HepG2 (cell line): Measurements from ENCODE around the gene WNT7A. TPM values are rescaled to one million over a fixed set of nuclear protein-coding genes. Genes with fewer than 3 reads are reported as not detected.

Experiments used
- ATAC-seq: fragments of 200-7000 bp; cut with Tn5 transposase; 3 replicates; pipeline ENCODE4 v1.9.1; 2020; ENCODE audit warnings: mild to moderate bottlenecking, moderate library complexity
- BruUV-seq: library from RNA; stranded (reverse); fragments of 400-500 nt; replicated peaks from 2 replicates; lab custom pipeline; 2021; lab: Mats Ljungman, UMichigan
- CTCF ChIA-PET: fragments of 300-600 bp; formaldehyde crosslinking; extraction: SDS; loops from one replicate; lab custom pipeline; 2021; ENCODE audit warnings: low total read pairs, inconsistent platforms, low intra/inter-chr PET ratio; lab: Yijun Ruan, JAX
- POLR2A ChIA-PET: fragments of 350-600 bp; sonication (Branson Sonifier 250); formaldehyde crosslinking; loops from one replicate; lab custom pipeline; 2020; ENCODE audit warnings: antibody characterized with exemption, inconsistent platforms; lab: Yijun Ruan, JAX
- DNase-seq: peaks from one replicate; pipeline ENCODE4 v3.0.0-alpha.2; 2015; ENCODE audit warnings: low spot score
- FAIRE-seq: peaks from 3 replicates; lab custom pipeline; 2011; peaks lifted over from hg19 to GRCh38; lab: Jason Lieb, UNC
- H2AFZ ChIP-seq: one replicate; pipeline ENCODE4 v1.6.1; 2011; ENCODE audit warnings: low read length, inconsistent platforms
- H3K27ac ChIP-seq: fragments of 300-600 bp; 3 replicates; pipeline ENCODE4 v1.8.0; 2011; ENCODE audit warnings: mixed run types, mild to moderate bottlenecking, mixed read lengths, low read length, inconsistent platforms; ENCODE audit not compliant: insufficient read depth; ENCODE audit errors: extremely low read length
- H3K27me3 ChIP-seq, 2 experiments: fragments of 200-600 bp in 1 of 2; 2 replicates in 1 of 2; 3 replicates in 1 of 2; pipeline versions ENCODE4 v1.6.0 to v1.8.0; 2011; ENCODE audit warnings: low read length in 2 of 2, mild to moderate bottlenecking in 2 of 2, moderate library complexity in 2 of 2, inconsistent platforms in 1 of 2; ENCODE audit not compliant: insufficient read depth in 2 of 2, control insufficient read depth in 1 of 2
- H3K36me3 ChIP-seq, 2 experiments: fragments of 200-600 bp in 1 of 2; replicated peaks in 1 of 2; 2 replicates in 1 of 2; 3 replicates in 1 of 2; pipeline versions ENCODE4 v1.5.1 to v1.8.0; 2011; ENCODE audit warnings: low read length in 2 of 2, inconsistent platforms in 1 of 2; ENCODE audit not compliant: insufficient read depth in 2 of 2, control insufficient read depth in 1 of 2
- H3K4me1 ChIP-seq: 2 replicates; pipeline ENCODE4 v1.5.1; 2012; ENCODE audit warnings: low read length, inconsistent platforms; ENCODE audit not compliant: insufficient read depth
- H3K4me2 ChIP-seq: 2 replicates; pipeline ENCODE4 v1.6.0; 2011; ENCODE audit warnings: low read depth, low read length, inconsistent platforms
- H3K4me3 ChIP-seq, 3 experiments: fragments of 200-600 bp in 1 of 3; sonication (generic), shearing (Covaris generic) in 1 of 3; replicated peaks in 1 of 3; 2 replicates each; pipeline ENCODE4 v1.5.1; 2011 to 2016; ENCODE audit warnings: low read length in 3 of 3, inconsistent platforms in 2 of 3, low read depth in 2 of 3, mild to moderate bottlenecking in 2 of 3, control low read depth in 1 of 3, mixed read lengths in 1 of 3; ENCODE audit not compliant: insufficient read depth in 1 of 3
- H3K79me2 ChIP-seq: one replicate; pipeline ENCODE4 v1.6.1; 2011; ENCODE audit warnings: low read length, inconsistent platforms; ENCODE audit not compliant: insufficient read depth
- H3K9ac ChIP-seq: 2 replicates; pipeline ENCODE4 v1.6.0; 2011; ENCODE audit warnings: mild to moderate bottlenecking, low read depth, low read length, inconsistent platforms; ENCODE audit not compliant: insufficient read depth
- H3K9me3 ChIP-seq: 2 replicates; pipeline ENCODE4 v1.5.1; 2012; ENCODE audit warnings: mild to moderate bottlenecking, low read length
- H4K20me1 ChIP-seq: 2 replicates; pipeline ENCODE4 v1.6.0; 2011; ENCODE audit warnings: inconsistent platforms, mild to moderate bottlenecking, low read length, moderate library complexity; ENCODE audit not compliant: insufficient read depth
- ARID2 ChIP-seq: sonication (generic); formaldehyde crosslinking; IDR thresholded peaks from 2 replicates; pipeline ENCODE4 v1.8.1; 2022; ENCODE audit warnings: mild to moderate bottlenecking, missing genetic modification reagents, borderline replicate concordance
- CAMTA2 ChIP-seq: sonication (generic); formaldehyde crosslinking; IDR thresholded peaks from 2 replicates; pipeline ENCODE4 v1.4.0; 2020; ENCODE audit warnings: mild to moderate bottlenecking, missing genetic modification reagents, borderline replicate concordance
- FOXO1 ChIP-seq: sonication (generic); formaldehyde crosslinking; IDR thresholded peaks from 2 replicates; pipeline ENCODE4 v1.4.0; 2020; ENCODE audit warnings: missing genetic modification reagents
- GZF1 ChIP-seq: sonication (generic); formaldehyde crosslinking; IDR thresholded peaks from 2 replicates; pipeline ENCODE4 v1.5.1; 2020; ENCODE audit warnings: mild to moderate bottlenecking, missing genetic modification reagents
- HNRNPLL ChIP-seq: fragments of 200-400 bp; formaldehyde crosslinking; IDR thresholded peaks from 2 replicates; pipeline ENCODE4 v1.6.1; 2017; ENCODE audit warnings: mild to moderate bottlenecking, low read depth, low read length; ENCODE audit not compliant: poor library complexity, severe bottlenecking
- NCOA5 ChIP-seq: sonication (generic); formaldehyde crosslinking; IDR thresholded peaks from 2 replicates; pipeline ENCODE4 v1.4.0; 2020; ENCODE audit warnings: missing genetic modification reagents
- NFIB ChIP-seq: sonication (generic); formaldehyde crosslinking; IDR thresholded peaks from 2 replicates; pipeline ENCODE4 v1.9.0; 2021; ENCODE audit warnings: missing genetic modification reagents, mild to moderate bottlenecking, borderline replicate concordance
- NFYB ChIP-seq: sonication (generic); formaldehyde crosslinking; IDR thresholded peaks from 2 replicates; pipeline ENCODE4 v1.4.0; 2020; ENCODE audit warnings: missing genetic modification reagents
- PCBP2 ChIP-seq: fragments of 200-400 bp; formaldehyde crosslinking; optimal IDR thresholded peaks from 2 replicates; pipeline ENCODE3; 2018; ENCODE audit warnings: low read length, low read depth; ENCODE audit not compliant: poor library complexity, severe bottlenecking
- TBP ChIP-seq: sonication (generic); formaldehyde crosslinking; IDR thresholded peaks from 2 replicates; pipeline ENCODE4 v1.5.0; 2020; ENCODE audit warnings: missing genetic modification reagents
- THAP11 ChIP-seq: IDR thresholded peaks from 2 replicates; pipeline ENCODE4 v1.6.1; 2016; ENCODE audit warnings: missing biosample characterization, missing genetic modification reagents
- ZBTB33 ChIP-seq: sonication (generic); formaldehyde crosslinking; IDR thresholded peaks from 2 replicates; pipeline ENCODE4 v1.4.0; 2020; ENCODE audit warnings: missing genetic modification reagents
- ZBTB7A ChIP-seq: sonication (generic); formaldehyde crosslinking; IDR thresholded peaks from 2 replicates; pipeline ENCODE4 v1.8.0; 2022; ENCODE audit warnings: mild to moderate bottlenecking, missing genetic modification reagents
- ZNF589 ChIP-seq: sonication (generic); formaldehyde crosslinking; conservative IDR thresholded peaks from 2 replicates; pipeline ENCODE4 v1.8.0; 2022; ENCODE audit warnings: mild to moderate bottlenecking, moderate library complexity, missing genetic modification reagents
- ZSCAN20 ChIP-seq: sonication (generic); formaldehyde crosslinking; IDR thresholded peaks from 2 replicates; pipeline ENCODE4 v1.4.0; 2020; ENCODE audit warnings: missing genetic modification reagents, mild to moderate bottlenecking, borderline replicate concordance
- WGBS: methylation state at CpG from one replicate; pipeline ENCODE4 v1.1.6; 2017; ENCODE audit warnings: low lambda C conversion rate; 5-methylcytosine and 5-hydroxymethylcytosine counted together
- in situ Hi-C: cut with HindIII; loops from 2 replicates; pipeline ENCODE4 v1.10.0; 2017; ENCODE audit warnings: low pct_unique_long_range_greater_than_20kb; ENCODE audit not compliant: extremely low pct_ligation_motif_present
- intact Hi-C: fragments of 100-400 bp; cut with micrococcal nuclease; formaldehyde crosslinking; loops from one replicate; pipeline ENCODE4 v1.10.0; 2022; ENCODE audit not compliant: unreplicated experiment
- polyA plus RNA-seq, 8 experiments: library from polyadenylated mRNA; depleted of rRNA in 3 of 8; stranded (reverse) in 7 of 8; unstranded in 1 of 8; fragments of >200 nt; fragmentation: Illumina TruSeq in 4 of 8; extraction: Trizol in 4 of 8; gene quantifications; 2 replicates each; pipeline versions ENCODE4 v1.2.1 to v1.2.3, GENCODE V29; 2011 to 2016; ENCODE audit warnings: low read depth in 4 of 8, missing spikeins in 1 of 8, mixed read lengths in 1 of 8; ENCODE audit not compliant: insufficient read depth in 1 of 8
- total RNA-seq, 5 experiments: library from RNA; depleted of rRNA; stranded (reverse); fragments of >200 nt; fragmentation: Illumina TruSeq; extraction: Trizol; gene quantifications; 2 replicates each; pipeline ENCODE4 v1.2.3, GENCODE V29; 2016; ENCODE audit warnings: low read depth in 1 of 5
- TF ChIP-seq, protein P1 (sequence below): sonication (generic); formaldehyde crosslinking; IDR thresholded peaks from 2 replicates; pipeline ENCODE4 v1.4.0; 2020; ENCODE audit warnings: missing genetic modification reagents

The WNT7A gene
- total and polyA plus RNA-seq, 2 of the 13 experiments (the other 11 are each of a cell fraction or from before 2014, with no cell fraction given), result not detected

DNA sequence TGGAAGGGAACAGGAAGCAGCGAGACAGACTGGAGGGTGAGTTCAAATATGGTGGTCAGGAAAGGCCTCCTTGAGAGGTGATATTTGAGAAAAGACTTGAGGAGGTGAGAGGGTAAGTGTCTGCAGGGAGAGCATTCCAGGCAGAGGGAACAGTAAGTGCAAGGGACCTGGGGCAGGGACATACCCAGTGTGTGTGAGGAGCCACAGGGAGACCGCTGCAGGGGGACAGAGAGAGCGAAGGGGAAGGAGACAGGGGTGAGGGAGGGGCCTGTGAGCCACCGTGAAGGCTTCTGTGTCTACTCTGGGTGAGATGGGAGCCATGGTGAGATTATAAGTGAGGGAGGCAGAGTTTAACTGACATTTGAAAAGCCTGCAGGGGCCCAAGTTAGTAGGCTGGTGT lies 38.0 kb downstream of the WNT7A start (continued):
- TF ChIP-seq NFYB (CRISPR knock-in tag), result no peak
- TF ChIP-seq, protein P1, sequence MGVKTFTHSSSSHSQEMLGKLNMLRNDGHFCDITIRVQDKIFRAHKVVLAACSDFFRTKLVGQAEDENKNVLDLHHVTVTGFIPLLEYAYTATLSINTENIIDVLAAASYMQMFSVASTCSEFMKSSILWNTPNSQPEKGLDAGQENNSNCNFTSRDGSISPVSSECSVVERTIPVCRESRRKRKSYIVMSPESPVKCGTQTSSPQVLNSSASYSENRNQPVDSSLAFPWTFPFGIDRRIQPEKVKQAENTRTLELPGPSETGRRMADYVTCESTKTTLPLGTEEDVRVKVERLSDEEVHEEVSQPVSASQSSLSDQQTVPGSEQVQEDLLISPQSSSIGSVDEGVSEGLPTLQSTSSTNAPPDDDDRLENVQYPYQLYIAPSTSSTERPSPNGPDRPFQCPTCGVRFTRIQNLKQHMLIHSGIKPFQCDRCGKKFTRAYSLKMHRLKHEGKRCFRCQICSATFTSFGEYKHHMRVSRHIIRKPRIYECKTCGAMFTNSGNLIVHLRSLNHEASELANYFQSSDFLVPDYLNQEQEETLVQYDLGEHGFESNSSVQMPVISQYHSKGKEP, result no peak
- no peak for TF ChIP-seq GZF1
- TF ChIP-seq THAP11 (CRISPR knock-in tag), result no peak
- TF ChIP-seq, all 625 proteins: peak for 0

DNA sequence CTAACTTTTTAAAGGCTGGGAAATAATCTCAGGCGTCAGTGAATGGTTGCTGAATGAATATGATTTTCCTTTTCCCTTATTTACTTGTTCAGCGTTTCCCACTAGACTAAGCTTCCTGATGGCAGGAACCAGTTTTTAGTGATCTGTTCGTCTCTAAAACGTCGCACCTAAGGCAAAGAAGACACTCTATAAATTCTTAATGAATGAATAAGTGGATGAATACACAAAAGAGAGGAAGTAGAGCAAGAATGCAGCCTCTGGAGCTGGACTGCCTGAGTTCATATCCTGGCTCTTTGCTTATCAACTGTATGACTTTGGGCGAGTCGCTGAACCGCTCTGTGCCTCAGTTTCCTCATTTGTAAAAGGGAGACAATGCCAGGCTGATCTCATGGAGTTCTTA lies 38.7 kb downstream of the WNT7A start:
- Histone ChIP-seq H4K20me1 (no peaks in the 10 kb centered on the region), H3K79me2 (no peaks in the 10 kb centered on the region), H2AFZ (no peak overlapping the region), H3K4me1 (no peaks in the 10 kb centered on the region), H3K9ac (no peak overlapping the region), H3K27me3 (peaks cover 4 to 55% of the 10 kb centered on the region in 2 experiments; a peak in 4 of 5 replicates), H3K27ac (no peak overlapping the region), H3K4me2 (no peak overlapping the region), H3K9me3 (no peaks in the 10 kb centered on the region), H3K36me3 (no peaks in the 10 kb centered on the region), H3K4me3 (no peak overlapping the region)
- CTCF ChIA-PET, result no interaction called here
- TF ChIP-seq ARID2 (CRISPR knock-in tag) (no peak), TBP (CRISPR knock-in tag) (no peak)
- FAIRE-seq (no peak), DNase-seq (no peak), ATAC-seq (no peak)
- in situ Hi-C loops (no loop called here), intact Hi-C loops (no loop called here)
- 2% methylated on average over 8 of the region's 8 CpGs for WGBS
- no TSS peak for BruUV-seq
- POLR2A ChIA-PET, result no interaction called here

GRCh38 chr3:13840456-13840855 lies 39.4 kb downstream of the WNT7A start:
- no peak overlapping the region for H3K9ac ChIP-seq
- H3K27ac ChIP-seq, result no peak overlapping the region
- H3K27me3 ChIP-seq, result peaks cover 4 to 61% of the 10 kb centered on the region in 2 experiments; a peak in 4 of 5 replicates
- POLR2A ChIA-PET, result no interaction called here
- H2AFZ ChIP-seq, result no peak overlapping the region
- H3K79me2 ChIP-seq, result no peaks in the 10 kb centered on the region
- H3K4me1 ChIP-seq, result no peaks in the 10 kb centered on the region
- H3K4me2 ChIP-seq, result no peak overlapping the region
- intact Hi-C loops (no loop called here), in situ Hi-C loops (no loop called here)
- DNase-seq (no peak), ATAC-seq (no peak), FAIRE-seq (no peak)
- no peaks in the 10 kb centered on the region for H3K36me3 ChIP-seq
- WGBS, result 4% methylated on average over 2 of the region's 2 CpGs
- no peak overlapping the region for H3K4me3 ChIP-seq
- no peaks in the 10 kb centered on the region for H4K20me1 ChIP-seq
- no peaks in the 10 kb centered on the region for H3K9me3 ChIP-seq
- CTCF ChIA-PET, result no interaction called here
- no TSS peak for BruUV-seq
- TF ChIP-seq HNRNPLL (no peak), ZSCAN20 (no peak), PCBP2 (no peak), CAMTA2 (CRISPR knock-in tag) (no peak), ZNF589 (CRISPR knock-in tag) (no peak), NFIB (CRISPR knock-in tag) (no peak), ZBTB7A (CRISPR knock-in tag) (no peak), NCOA5 (CRISPR knock-in tag) (no peak), FOXO1 (CRISPR knock-in tag) (no peak), ZBTB33 (CRISPR knock-in tag) (no peak)
